Large intestine (tissue), 3 donors: Measurements from ENCODE around the gene FYB2. TPM values are rescaled to one million over a fixed set of nuclear protein-coding genes. Genes with fewer than 3 reads are reported as not detected.

Experiments
- DNase-seq, 2 donors: peaks; one replicate each; pipeline versions ENCODE4 v3.0.0 to v3.0.0-alpha.2; 2013
- H3K27ac ChIP-seq: one replicate; pipeline ENCODE4 v1.5.1; 2013; ENCODE audit warnings: low read length
- H3K27me3 ChIP-seq: 2 replicates; pipeline ENCODE4 v1.6.1; 2013; ENCODE audit warnings: low read length; ENCODE audit not compliant: control insufficient read depth, insufficient read depth
- H3K36me3 ChIP-seq: 2 replicates; pipeline ENCODE4 v1.6.1; 2013; ENCODE audit warnings: low read length; ENCODE audit not compliant: control insufficient read depth, insufficient read depth
- H3K4me1 ChIP-seq: one replicate; pipeline ENCODE4 v1.6.1; 2013; ENCODE audit warnings: low read length; ENCODE audit not compliant: control insufficient read depth, insufficient read depth
- H3K4me3 ChIP-seq: one replicate; pipeline ENCODE4 v1.5.1; 2013; ENCODE audit warnings: low read length
- H3K9me3 ChIP-seq: one replicate; pipeline ENCODE4 v1.6.1; 2013; ENCODE audit warnings: mild to moderate bottlenecking, low read depth, low read length, moderate library complexity; ENCODE audit not compliant: control insufficient read depth
- WGBS: methylation state at CpG from one replicate; pipeline ENCODE4 v1.1.5; 2013; ENCODE audit warnings: low lambda C conversion rate; ENCODE audit not compliant: insufficient coverage; 5-methylcytosine and 5-hydroxymethylcytosine counted together
- polyA plus RNA-seq: library from polyadenylated mRNA; unstranded; fragments of 120-200 nt; gene quantifications from one replicate; pipeline ENCODE4 v1.2.1, GENCODE V29; 2013

Gene FYB2
- polyA plus RNA-seq, 1 donor, result 10.8 TPM

GRCh38 chr1:56817716-56818463 is 1.3 kb downstream of the FYB2 start:
- Histone ChIP-seq H3K27me3 (no peaks in the 10 kb centered on the region), H3K4me1 (peaks cover 38% of the 10 kb centered on the region), H3K9me3 (no peaks in the 10 kb centered on the region), H3K4me3 (peak overlapping the region; percentile 3), H3K36me3 (no peaks in the 10 kb centered on the region), H3K27ac (peak overlapping the region; percentile 86)
- DNase-seq, result peak in 1 of 2 donors; percentile 60
- no CpG with 5 or more reads among the region's 6 CpGs for WGBS

- H3K4me1 ChIP-seq, result peaks cover 38% of the 10 kb centered on the region
- H3K9me3 ChIP-seq, result no peaks in the 10 kb centered on the region
- no peak overlapping the region for H3K4me3 ChIP-seq
- DNase-seq, result peak; percentile 69 to 84
- no peaks in the 10 kb centered on the region for H3K36me3 ChIP-seq
- WGBS, result 43% methylated on average over 1 of the region's 4 CpGs
- H3K27ac ChIP-seq, result peak overlapping the region; percentile 86
- H3K27me3 ChIP-seq, result no peaks in the 10 kb centered on the region
Measured at GRCh38 chr1:56816909-56817308, 2.3 kb downstream of the FYB2 start.

GRCh38 chr1:56816264-56816663 is 2.9 kb downstream of the FYB2 start:
- peak overlapping the region; percentile 86 for H3K27ac ChIP-seq
- DNase-seq, result peak in 1 of 2 donors; percentile 27
- WGBS, result no CpG with 5 or more reads among the region's 1 CpG
- no peaks in the 10 kb centered on the region for H3K36me3 ChIP-seq
- H3K9me3 ChIP-seq, result no peaks in the 10 kb centered on the region
- no peaks in the 10 kb centered on the region for H3K27me3 ChIP-seq
- H3K4me1 ChIP-seq, result peaks cover 40% of the 10 kb centered on the region
- H3K4me3 ChIP-seq, result no peak overlapping the region

GRCh38 chr1:56814205-56814604 is 5.0 kb downstream of the FYB2 start:
- H3K27ac ChIP-seq, result no peak overlapping the region

GRCh38 chr1:56811331-56811730 is 7.9 kb downstream of the FYB2 start:
- Histone ChIP-seq H3K27me3 (no peaks in the 10 kb centered on the region), H3K4me1 (peaks cover 4% of the 10 kb centered on the region), H3K27ac (peak overlapping the region; percentile 0), H3K36me3 (no peaks in the 10 kb centered on the region), H3K9me3 (no peaks in the 10 kb centered on the region), H3K4me3 (no peak overlapping the region)
- WGBS, result no CpG with 5 or more reads among the region's 2 CpGs
- DNase-seq, result peak; percentile 66 to 70

More at GRCh38 chr1:56814205-56814604, 5.0 kb downstream of the FYB2 start:
- Histone ChIP-seq H3K9me3 (no peaks in the 10 kb centered on the region), H3K36me3 (no peaks in the 10 kb centered on the region), H3K4me1 (peaks cover 22% of the 10 kb centered on the region), H3K4me3 (no peak overlapping the region), H3K27me3 (no peaks in the 10 kb centered on the region)
- no peak for DNase-seq
- no CpG with 5 or more reads among the region's 2 CpGs for WGBS

- no peaks in the 10 kb centered on the region for H3K27me3 ChIP-seq
- peaks cover 2% of the 10 kb centered on the region for H3K4me1 ChIP-seq
- no peaks in the 10 kb centered on the region for H3K36me3 ChIP-seq
- no peaks in the 10 kb centered on the region for H3K9me3 ChIP-seq
- DNase-seq, result no peak
- WGBS, result no CpG with 5 or more reads among the region's 1 CpG
- no peak overlapping the region for H3K4me3 ChIP-seq
- H3K27ac ChIP-seq, result no peak overlapping the region
Measured at GRCh38 chr1:56808410-56808809, 10.8 kb downstream of the FYB2 start.

- no peaks in the 10 kb centered on the region for H3K9me3 ChIP-seq
- no peaks in the 10 kb centered on the region for H3K27me3 ChIP-seq
- WGBS, result no CpG with 5 or more reads among the region's 3 CpGs
- H3K36me3 ChIP-seq, result no peaks in the 10 kb centered on the region
- H3K27ac ChIP-seq, result no peak overlapping the region
- peaks cover 1% of the 10 kb centered on the region for H3K4me1 ChIP-seq
- DNase-seq, result no peak
- no peak overlapping the region for H3K4me3 ChIP-seq
Measured at GRCh38 chr1:56806804-56807203, 12.4 kb downstream of the FYB2 start.

GRCh38 chr1:56803561-56804156 is 15.5 kb downstream of the FYB2 start:
- DNase-seq, result peak in 1 of 2 donors; percentile 34
- H3K27me3 ChIP-seq, result no peaks in the 10 kb centered on the region
- no peak overlapping the region for H3K4me3 ChIP-seq
- WGBS, result 86% methylated on average over 1 of the region's 5 CpGs
- no peaks in the 10 kb centered on the region for H3K36me3 ChIP-seq
- no peak overlapping the region for H3K27ac ChIP-seq
- no peaks in the 10 kb centered on the region for H3K4me1 ChIP-seq
- no peaks in the 10 kb centered on the region for H3K9me3 ChIP-seq

- Histone ChIP-seq H3K27me3 (no peaks in the 10 kb centered on the region), H3K4me1 (no peaks in the 10 kb centered on the region), H3K36me3 (no peaks in the 10 kb centered on the region), H3K27ac (no peak overlapping the region), H3K4me3 (no peak overlapping the region), H3K9me3 (no peaks in the 10 kb centered on the region)
- WGBS, result 89% methylated on average over 1 of the region's 7 CpGs
- DNase-seq, result no peak
Measured at GRCh38 chr1:56799605-56800400, 19.4 kb downstream of the FYB2 start.

- DNase-seq, result no peak
- 63% methylated on average over 1 of the region's 3 CpGs for whole genome bisulfite sequencing
- H3K9me3 ChIP-seq, result no peaks in the 10 kb centered on the region
- H3K27me3 ChIP-seq, result no peaks in the 10 kb centered on the region
- H3K4me3 ChIP-seq, result no peak overlapping the region
- H3K4me1 ChIP-seq, result no peaks in the 10 kb centered on the region
- no peak overlapping the region for H3K27ac ChIP-seq
- no peaks in the 10 kb centered on the region for H3K36me3 ChIP-seq
Measured at GRCh38 chr1:56798053-56798471, 21.1 kb downstream of the FYB2 start.
